ENCODE measurements around the gene NTN5.

DNA sequence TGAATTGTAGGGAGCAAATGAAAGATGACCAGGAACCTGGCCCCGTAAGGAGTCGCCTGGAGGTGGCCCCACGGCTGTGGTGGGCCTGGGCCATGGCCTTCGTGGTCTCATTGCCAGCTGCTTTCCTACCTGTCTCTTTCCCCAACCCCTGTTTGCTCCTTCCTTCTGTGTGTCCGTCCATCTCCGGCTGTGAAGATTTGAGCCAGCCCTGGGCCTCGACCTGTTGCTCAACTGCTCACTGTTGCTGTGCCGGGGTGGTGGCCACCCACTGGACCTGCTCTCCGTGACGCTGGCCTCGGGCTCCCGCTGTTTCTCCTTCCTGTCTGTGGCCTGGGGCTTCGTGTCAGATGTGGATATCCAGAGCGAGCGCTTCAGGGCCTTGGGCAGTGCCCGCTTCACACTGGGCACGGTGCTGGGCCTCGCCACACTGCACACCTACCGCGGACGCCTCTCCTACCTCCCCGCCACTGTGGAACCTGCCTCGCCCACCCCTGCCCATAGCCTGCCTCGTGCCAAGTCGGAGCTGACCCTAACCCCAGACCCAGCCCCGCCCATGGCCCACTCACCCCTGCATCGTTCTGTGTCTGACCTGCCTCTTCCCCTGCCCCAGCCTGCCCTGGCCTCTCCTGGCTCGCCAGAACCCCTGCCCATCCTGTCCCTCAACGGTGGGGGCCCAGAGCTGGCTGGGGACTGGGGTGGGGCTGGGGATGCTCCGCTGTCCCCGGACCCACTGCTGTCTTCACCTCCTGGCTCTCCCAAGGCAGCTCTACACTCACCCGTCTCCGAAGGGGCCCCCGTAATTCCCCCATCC, 44.1 kb downstream of the NTN5 start:
- TF ChIP-seq, protein P1, sequence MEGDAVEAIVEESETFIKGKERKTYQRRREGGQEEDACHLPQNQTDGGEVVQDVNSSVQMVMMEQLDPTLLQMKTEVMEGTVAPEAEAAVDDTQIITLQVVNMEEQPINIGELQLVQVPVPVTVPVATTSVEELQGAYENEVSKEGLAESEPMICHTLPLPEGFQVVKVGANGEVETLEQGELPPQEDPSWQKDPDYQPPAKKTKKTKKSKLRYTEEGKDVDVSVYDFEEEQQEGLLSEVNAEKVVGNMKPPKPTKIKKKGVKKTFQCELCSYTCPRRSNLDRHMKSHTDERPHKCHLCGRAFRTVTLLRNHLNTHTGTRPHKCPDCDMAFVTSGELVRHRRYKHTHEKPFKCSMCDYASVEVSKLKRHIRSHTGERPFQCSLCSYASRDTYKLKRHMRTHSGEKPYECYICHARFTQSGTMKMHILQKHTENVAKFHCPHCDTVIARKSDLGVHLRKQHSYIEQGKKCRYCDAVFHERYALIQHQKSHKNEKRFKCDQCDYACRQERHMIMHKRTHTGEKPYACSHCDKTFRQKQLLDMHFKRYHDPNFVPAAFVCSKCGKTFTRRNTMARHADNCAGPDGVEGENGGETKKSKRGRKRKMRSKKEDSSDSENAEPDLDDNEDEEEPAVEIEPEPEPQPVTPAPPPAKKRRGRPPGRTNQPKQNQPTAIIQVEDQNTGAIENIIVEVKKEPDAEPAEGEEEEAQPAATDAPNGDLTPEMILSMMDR (IDR thresholded peaks at IDR 0.05; ENCODE audit: insufficient read depth, low read length) = no peak
- no peak for TF ChIP-seq POLR2AphosphoS5 (IDR thresholded peaks at IDR 0.05; ENCODE audit: low read depth)
- TF ChIP-seq, protein P2, sequence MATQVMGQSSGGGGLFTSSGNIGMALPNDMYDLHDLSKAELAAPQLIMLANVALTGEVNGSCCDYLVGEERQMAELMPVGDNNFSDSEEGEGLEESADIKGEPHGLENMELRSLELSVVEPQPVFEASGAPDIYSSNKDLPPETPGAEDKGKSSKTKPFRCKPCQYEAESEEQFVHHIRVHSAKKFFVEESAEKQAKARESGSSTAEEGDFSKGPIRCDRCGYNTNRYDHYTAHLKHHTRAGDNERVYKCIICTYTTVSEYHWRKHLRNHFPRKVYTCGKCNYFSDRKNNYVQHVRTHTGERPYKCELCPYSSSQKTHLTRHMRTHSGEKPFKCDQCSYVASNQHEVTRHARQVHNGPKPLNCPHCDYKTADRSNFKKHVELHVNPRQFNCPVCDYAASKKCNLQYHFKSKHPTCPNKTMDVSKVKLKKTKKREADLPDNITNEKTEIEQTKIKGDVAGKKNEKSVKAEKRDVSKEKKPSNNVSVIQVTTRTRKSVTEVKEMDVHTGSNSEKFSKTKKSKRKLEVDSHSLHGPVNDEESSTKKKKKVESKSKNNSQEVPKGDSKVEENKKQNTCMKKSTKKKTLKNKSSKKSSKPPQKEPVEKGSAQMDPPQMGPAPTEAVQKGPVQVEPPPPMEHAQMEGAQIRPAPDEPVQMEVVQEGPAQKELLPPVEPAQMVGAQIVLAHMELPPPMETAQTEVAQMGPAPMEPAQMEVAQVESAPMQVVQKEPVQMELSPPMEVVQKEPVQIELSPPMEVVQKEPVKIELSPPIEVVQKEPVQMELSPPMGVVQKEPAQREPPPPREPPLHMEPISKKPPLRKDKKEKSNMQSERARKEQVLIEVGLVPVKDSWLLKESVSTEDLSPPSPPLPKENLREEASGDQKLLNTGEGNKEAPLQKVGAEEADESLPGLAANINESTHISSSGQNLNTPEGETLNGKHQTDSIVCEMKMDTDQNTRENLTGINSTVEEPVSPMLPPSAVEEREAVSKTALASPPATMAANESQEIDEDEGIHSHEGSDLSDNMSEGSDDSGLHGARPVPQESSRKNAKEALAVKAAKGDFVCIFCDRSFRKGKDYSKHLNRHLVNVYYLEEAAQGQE (IDR thresholded peaks at IDR 0.05; ENCODE audit: insufficient replicate concordance, low read depth) = no peak
- no peak for TF ChIP-seq GABPA (IDR thresholded peaks at IDR 0.05; ENCODE audit: low read depth)
- TF ChIP-seq SPI1 (IDR thresholded peaks at IDR 0.05; ENCODE audit: borderline replicate concordance, low read depth) = no peak
